HEK293T (cell line): ENCODE results near the gene KCTD20.
A peak's percentile ranks its signal among the peaks of the same experiment; 100 is the strongest.

Experiments used
- CTCF ChIA-PET: fragments of 350-600 bp; formaldehyde crosslinking; extraction: SDS; loops from one replicate; lab custom pipeline; 2021; ENCODE audit warnings: antibody characterized with exemption, inconsistent platforms; lab: Yijun Ruan, JAX
- POLR2A ChIA-PET: fragments of 350-600 bp; formaldehyde crosslinking; extraction: SDS; loops from one replicate; lab custom pipeline; 2020; ENCODE audit warnings: antibody characterized with exemption, inconsistent platforms; lab: Yijun Ruan, JAX
- DNase-seq: peaks from one replicate; pipeline ENCODE4 v3.0.0; 2012; ENCODE audit warnings: mixed read lengths; ENCODE audit errors: extremely low spot score
- ARNT ChIP-seq: fragments of 450-650 bp; IDR thresholded peaks from 2 replicates; pipeline ENCODE4 v1.6.1; 2017; ENCODE audit warnings: mild to moderate bottlenecking
- BHLHE40 ChIP-seq: fragments of 450-650 bp; IDR thresholded peaks from 2 replicates; pipeline ENCODE4 v1.6.1; 2016; ENCODE audit warnings: mild to moderate bottlenecking, moderate library complexity, borderline replicate concordance
- CTBP1 ChIP-seq: fragments of 450-650 bp; IDR thresholded peaks from 2 replicates; pipeline ENCODE4 v1.6.1; 2016; ENCODE audit warnings: borderline replicate concordance
- ELF4 ChIP-seq: fragments of 450-650 bp; IDR thresholded peaks from 2 replicates; pipeline ENCODE4 v1.6.1; 2017; ENCODE audit warnings: antibody characterized with exemption
- FOXA1 ChIP-seq: fragments of 450-650 bp; IDR thresholded peaks from 2 replicates; pipeline ENCODE4 v1.6.1; 2016; ENCODE audit warnings: mild to moderate bottlenecking
- FOXK2 ChIP-seq: fragments of 450-650 bp; IDR thresholded peaks from 2 replicates; pipeline ENCODE4 v1.6.1; 2016; ENCODE audit warnings: mild to moderate bottlenecking
- FOXM1 ChIP-seq: fragments of 450-650 bp; IDR thresholded peaks from 2 replicates; pipeline ENCODE4 v1.6.1; 2017; ENCODE audit warnings: mild to moderate bottlenecking, borderline replicate concordance
- HDGF ChIP-seq: fragments of 450-650 bp; IDR thresholded peaks from 2 replicates; pipeline ENCODE4 v1.6.1; 2017; ENCODE audit warnings: antibody characterized with exemption, borderline replicate concordance
- L3MBTL2 ChIP-seq: fragments of 450-650 bp; conservative IDR thresholded peaks from 2 replicates; pipeline ENCODE4 v1.6.1; 2016; ENCODE audit warnings: mild to moderate bottlenecking
- LEF1 ChIP-seq: fragments of 450-650 bp; IDR thresholded peaks from 2 replicates; pipeline ENCODE4 v1.6.1; 2017; ENCODE audit warnings: mild to moderate bottlenecking, borderline replicate concordance
- NFRKB ChIP-seq: fragments of 450-650 bp; IDR thresholded peaks from 2 replicates; pipeline ENCODE4 v1.6.1; 2016; ENCODE audit warnings: mild to moderate bottlenecking, moderate library complexity
- SP1 ChIP-seq: fragments of 450-650 bp; IDR thresholded peaks from 2 replicates; pipeline ENCODE4 v1.6.1; 2017
- SUZ12 ChIP-seq: fragments of 450-650 bp; IDR thresholded peaks from 2 replicates; pipeline ENCODE4 v1.6.1; 2016; ENCODE audit warnings: mild to moderate bottlenecking
- TARDBP ChIP-seq: fragments of 450-650 bp; IDR thresholded peaks from 2 replicates; pipeline ENCODE4 v1.6.1; 2016
- ZNF384 ChIP-seq: fragments of 450-650 bp; IDR thresholded peaks from 2 replicates; pipeline ENCODE4 v1.6.1; 2016
- TF ChIP-seq, protein P1 (sequence below): fragments of 450-650 bp; IDR thresholded peaks from 2 replicates; pipeline ENCODE4 v1.6.1; 2016

KCTD20 gene

DNA sequence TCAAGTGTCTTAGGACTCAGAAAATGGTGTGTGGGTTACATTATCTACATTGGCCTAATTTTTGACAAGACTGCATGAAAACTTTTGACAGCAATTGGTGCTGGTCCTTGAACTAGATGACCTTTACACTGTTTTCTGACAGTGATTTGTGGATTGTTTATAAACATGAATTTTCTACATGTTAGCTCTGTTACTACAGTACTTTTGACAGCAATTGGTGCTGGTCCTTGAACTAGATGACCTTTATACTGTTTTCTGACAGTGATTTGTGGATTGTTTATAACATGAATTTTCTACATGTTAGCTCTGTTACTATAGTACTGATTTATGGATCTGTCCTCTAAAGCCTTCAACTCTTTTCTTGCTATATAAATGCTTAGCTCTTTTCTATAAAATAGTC lies 16.7 kb downstream of the KCTD20 start:
- TF ChIP-seq ARNT: peak; percentile 64; the same call in 1 of the 2 replicates
- TF ChIP-seq FOXM1: no peak
- TF ChIP-seq CTBP1: peak; percentile 70; the same call in 1 of the 2 replicates
- TF ChIP-seq, protein P1, sequence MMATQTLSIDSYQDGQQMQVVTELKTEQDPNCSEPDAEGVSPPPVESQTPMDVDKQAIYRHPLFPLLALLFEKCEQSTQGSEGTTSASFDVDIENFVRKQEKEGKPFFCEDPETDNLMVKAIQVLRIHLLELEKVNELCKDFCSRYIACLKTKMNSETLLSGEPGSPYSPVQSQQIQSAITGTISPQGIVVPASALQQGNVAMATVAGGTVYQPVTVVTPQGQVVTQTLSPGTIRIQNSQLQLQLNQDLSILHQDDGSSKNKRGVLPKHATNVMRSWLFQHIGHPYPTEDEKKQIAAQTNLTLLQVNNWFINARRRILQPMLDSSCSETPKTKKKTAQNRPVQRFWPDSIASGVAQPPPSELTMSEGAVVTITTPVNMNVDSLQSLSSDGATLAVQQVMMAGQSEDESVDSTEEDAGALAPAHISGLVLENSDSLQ: peak; percentile 97
- DNase-seq: no peak
- ChIA-PET POLR2A (interaction anchor here (0.9 to 1.2 kb wide), 2 partner anchors 16 to 36 kb away, joined by 3 to 9 read pairs; no protein-coding TSS in a partner anchor), CTCF (interaction anchor here (0.5 kb wide), 1 partner anchor 58 kb away, joined by 3 read pairs; no protein-coding TSS in a partner anchor)

DNA sequence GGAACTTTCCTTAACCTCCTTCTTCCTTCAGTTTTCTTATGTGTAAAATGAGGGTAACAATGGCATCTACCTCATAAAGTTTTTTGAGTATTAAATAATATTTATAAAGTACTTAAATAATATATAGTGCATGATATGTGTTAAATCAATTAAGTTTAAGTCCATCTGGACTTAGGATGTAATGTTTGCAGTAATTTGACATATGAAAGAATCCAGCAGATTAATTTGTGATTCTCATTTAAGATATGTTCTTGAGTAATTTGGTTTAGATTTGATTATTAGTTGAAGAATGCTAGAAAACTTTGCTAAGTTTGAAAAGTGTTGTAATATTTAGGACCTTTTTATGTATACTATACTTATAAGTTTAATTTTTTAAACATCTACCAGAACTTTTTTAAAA lies 18.1 kb downstream of the KCTD20 start:
- POLR2A ChIA-PET: interaction anchor here (1.0 kb wide), 1 partner anchor 38 kb away, joined by 4 read pairs; no protein-coding TSS in a partner anchor
- TF ChIP-seq FOXK2 (no peak), SUZ12 (no peak), NFRKB (no peak), CTBP1 (no peak), ARNT (no peak), BHLHE40 (no peak), FOXA1 (no peak), ELF4 (no peak), SP1 (no peak), LEF1 (no peak), FOXM1 (no peak), L3MBTL2 (no peak), HDGF (no peak)
- TF ChIP-seq, protein P1: no peak
- CTCF ChIA-PET: no interaction called here
- DNase-seq: no peak

DNA sequence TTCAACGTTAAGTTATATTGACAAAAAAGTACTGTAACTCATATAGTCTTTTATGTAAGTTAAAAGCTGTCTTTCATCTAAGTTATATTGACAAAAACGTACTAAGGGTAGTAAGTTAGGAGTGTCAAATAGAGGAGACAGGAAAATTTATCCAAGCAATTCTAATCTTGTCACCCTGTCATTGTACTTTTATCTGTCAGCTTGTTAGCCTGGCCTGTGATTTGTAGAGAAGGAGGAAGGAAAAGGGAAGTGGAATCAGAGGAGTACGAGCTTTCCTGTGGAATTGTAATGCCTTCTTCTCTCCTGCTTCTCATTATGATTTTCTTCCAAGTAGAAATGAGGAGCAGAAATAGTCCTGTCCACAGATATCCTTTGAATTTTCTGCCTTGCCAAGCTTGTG lies 18.8 kb downstream of the KCTD20 start:
- ChIA-PET CTCF (interaction anchor here (0.7 kb wide), 1 partner anchor 22 kb away, joined by 3 read pairs; no protein-coding TSS in a partner anchor), POLR2A (interaction anchor here (1.0 kb wide), 1 partner anchor 38 kb away, joined by 4 read pairs; no protein-coding TSS in a partner anchor)
- TF ChIP-seq, protein P1: 0 out of 2 replicates have a peak, but pooled peaks have one; percentile 4
- TF ChIP-seq BHLHE40 (no peak), L3MBTL2 (no peak)
- no peak for DNase-seq

DNA sequence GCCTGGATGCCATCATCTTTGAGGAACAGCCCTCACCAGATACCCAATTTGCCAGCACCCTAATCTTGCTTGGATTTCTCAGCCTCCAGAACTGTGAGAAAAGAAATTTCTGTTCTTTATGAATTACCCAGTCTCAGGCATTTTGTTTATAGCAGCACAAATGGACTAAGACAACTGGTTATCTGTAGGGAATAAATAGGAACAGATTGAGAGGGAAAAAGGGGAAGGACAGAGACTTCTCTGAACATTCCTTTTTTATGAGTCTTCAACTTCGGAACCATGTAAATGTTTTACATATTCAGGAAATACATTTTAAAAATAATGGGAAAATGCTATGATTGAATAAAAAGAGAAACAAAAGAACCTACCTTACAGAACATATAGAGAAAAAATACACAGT lies 20.9 kb downstream of the KCTD20 start:
- TF ChIP-seq ARNT: no peak
- no peak for TF ChIP-seq L3MBTL2
- no peak for TF ChIP-seq BHLHE40
- TF ChIP-seq FOXM1: no peak
- no peak for TF ChIP-seq NFRKB
- no peak for TF ChIP-seq TARDBP
- TF ChIP-seq, protein P1: no peak
- TF ChIP-seq LEF1: no peak
- no peak for TF ChIP-seq ZNF384
- no peak for TF ChIP-seq ELF4
- TF ChIP-seq SUZ12: no peak
- TF ChIP-seq FOXK2: no peak
- no peak for TF ChIP-seq SP1
- TF ChIP-seq FOXA1: no peak
- no peak for TF ChIP-seq HDGF
- TF ChIP-seq CTBP1: no peak
- DNase-seq: no peak
- POLR2A ChIA-PET: no interaction called here
- CTCF ChIA-PET: no interaction called here

DNA sequence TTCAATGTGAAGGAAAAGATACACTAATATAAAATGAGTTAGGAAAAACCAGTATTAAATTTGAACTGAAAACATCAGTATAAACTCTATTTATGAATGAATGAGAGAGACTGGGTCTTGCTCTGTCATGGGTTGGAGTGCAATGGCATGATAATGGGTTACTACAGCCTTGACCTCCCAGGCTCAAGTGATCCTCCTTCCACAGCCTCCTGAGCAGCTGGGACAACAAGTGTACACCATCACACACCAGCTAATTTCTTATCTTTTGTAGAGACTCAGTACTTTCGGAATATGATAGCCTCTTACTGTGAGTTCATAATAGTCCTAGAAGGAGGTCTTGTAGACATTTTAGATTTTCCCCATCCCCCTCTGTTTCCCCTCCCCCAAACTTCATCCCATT lies 21.4 kb downstream of the KCTD20 start:
- ChIA-PET CTCF (no interaction called here), POLR2A (no interaction called here)
- TF ChIP-seq HDGF (no peak), ARNT (no peak), CTBP1 (no peak), FOXA1 (no peak), LEF1 (no peak), ELF4 (no peak), SUZ12 (no peak), TARDBP (no peak), ZNF384 (no peak), L3MBTL2 (no peak), FOXM1 (no peak), SP1 (no peak), NFRKB (no peak), FOXK2 (no peak)
- TF ChIP-seq, protein P1: no peak
- no peak for DNase-seq
